Caco-2 (cell line): ENCODE measurements around the gene FGD2. TPM values are rescaled to one million over a fixed set of nuclear protein-coding genes. Genes with fewer than 3 reads are reported as not detected.
A peak's percentile ranks its signal among the peaks of the same experiment; 100 is the strongest.

ENCODE experiments used
- BruUV-seq: library from RNA; stranded (reverse); fragments of 400-500 nt; replicated peaks from 2 replicates; lab custom pipeline; 2021; lab: Mats Ljungman, UMichigan
- CTCF ChIA-PET: fragments of 300-600 bp; sonication (Branson Sonifier 250); formaldehyde crosslinking; loops from one replicate; lab custom pipeline; 2022; ENCODE audit warnings: antibody characterized with exemption; lab: Charles Lee
- POLR2A ChIA-PET: fragments of 300-600 bp; sonication (Branson Sonifier 250); formaldehyde crosslinking; loops from one replicate; lab custom pipeline; 2022; ENCODE audit warnings: antibody characterized with exemption; lab: Charles Lee
- DNase-seq, 2 experiments: peaks; one replicate each; pipeline versions ENCODE4 v3.0.0 to v3.0.0-alpha.2; 2020 to 2022
- H3K27me3 ChIP-seq: replicated peaks from 2 replicates; pipeline ENCODE4 v1.6.0; 2011; ENCODE audit warnings: low read length; ENCODE audit not compliant: control insufficient read depth, insufficient read depth
- H3K36me3 ChIP-seq: 2 replicates; pipeline ENCODE4 v1.5.1; 2011; ENCODE audit warnings: low read length; ENCODE audit not compliant: control insufficient read depth, insufficient read depth
- H3K4me1 ChIP-seq: fragments of 250-450 bp; sonication (Bioruptor Pico); 2 replicates; pipeline ENCODE4 v1.5.1; 2020; ENCODE audit warnings: mild to moderate bottlenecking
- H3K4me3 ChIP-seq: 2 replicates; pipeline ENCODE4 v1.5.1; 2011; ENCODE audit warnings: low read depth, mild to moderate bottlenecking, control low read depth, low read length
- H3K9me3 ChIP-seq: fragments of 250-450 bp; sonication (Bioruptor Pico); 2 replicates; pipeline ENCODE4 v1.5.1; 2020; ENCODE audit warnings: mild to moderate bottlenecking, moderate library complexity
- H3K27ac Mint-ChIP-seq: one replicate; pipeline ENCODE4 v1.8.0; 2022; ENCODE audit warnings: mixed read lengths; ENCODE audit not compliant: unreplicated experiment
- H3K27me3 Mint-ChIP-seq: one replicate; pipeline ENCODE4 v1.8.0; 2022; ENCODE audit warnings: mixed read lengths; ENCODE audit not compliant: insufficient read depth, unreplicated experiment
- H3K36me3 Mint-ChIP-seq: one replicate; pipeline ENCODE4 v1.8.0; 2022; ENCODE audit warnings: mild to moderate bottlenecking, mixed read lengths; ENCODE audit not compliant: insufficient read depth, unreplicated experiment
- H3K4me1 Mint-ChIP-seq: one replicate; pipeline ENCODE4 v1.8.0; 2022; ENCODE audit warnings: low read depth, mixed read lengths; ENCODE audit not compliant: unreplicated experiment
- H3K4me3 Mint-ChIP-seq: one replicate; pipeline ENCODE4 v1.8.0; 2022; ENCODE audit warnings: mild to moderate bottlenecking, moderate library complexity, mixed read lengths; ENCODE audit not compliant: unreplicated experiment
- H3K9me3 Mint-ChIP-seq: one replicate; pipeline ENCODE4 v1.8.0; 2022; ENCODE audit warnings: mixed read lengths; ENCODE audit not compliant: unreplicated experiment
- CTCF ChIP-seq, 2 experiments: fragments of 200-600 bp in 1 of 2; IDR thresholded peaks; 1 replicate in 1 of 2; 2 replicates in 1 of 2; pipeline versions ENCODE4 v1.5.1 to v1.8.0; 2011 to 2022; ENCODE audit warnings: antibody characterized with exemption in 1 of 2, control low read depth in 1 of 2, inconsistent platforms in 1 of 2, low read depth in 1 of 2, low read length in 1 of 2, mild to moderate bottlenecking in 1 of 2, moderate library complexity in 1 of 2; ENCODE audit not compliant: insufficient read depth in 1 of 2, severe bottlenecking in 1 of 2, unreplicated experiment in 1 of 2
- intact Hi-C: fragments of 100-400 bp; cut with micrococcal nuclease; formaldehyde crosslinking; loops from one replicate; pipeline ENCODE4 v1.10.0; 2022; ENCODE audit not compliant: unreplicated experiment
- total RNA-seq: library from RNA; stranded (reverse); gene quantifications from 2 replicates; pipeline ENCODE4 v1.2.3, GENCODE V29; 2022

Gene FGD2
- total RNA-seq, 1 experiment from 2014 or later, result not detected

GRCh38 chr6:36979347-36979742 is 26.1 kb upstream of the FGD2 start:
- H3K4me3 Mint-ChIP-seq, result no peak overlapping the region
- no peaks in the 10 kb centered on the region for H3K9me3 Mint-ChIP-seq
- Histone ChIP-seq H3K4me3 (no peak overlapping the region), H3K9me3 (no peaks in the 10 kb centered on the region), H3K27me3 (no peaks in the 10 kb centered on the region), H3K4me1 (peaks cover 1% of the 10 kb centered on the region; the same call in 1 of the 2 replicates), H3K36me3 (peaks cover 4% of the 10 kb centered on the region)
- peaks cover 49% of the 10 kb centered on the region for H3K36me3 Mint-ChIP-seq
- ChIA-PET CTCF (interaction anchor here (0.6 to 0.9 kb wide), 2 partner anchors 39 to 43 kb away, joined by 3 to 5 read pairs; no protein-coding TSS in a partner anchor), POLR2A (no interaction called here)
- DNase-seq, result no peak
- H3K27ac Mint-ChIP-seq, result no peak overlapping the region
- no peaks in the 10 kb centered on the region for H3K27me3 Mint-ChIP-seq
- no peaks in the 10 kb centered on the region for H3K4me1 Mint-ChIP-seq
- intact Hi-C loops, result loop anchor here (5.0 kb wide), 1 partner anchor 38 kb away; no protein-coding TSS in a partner anchor
- no peak for TF ChIP-seq CTCF (IDR thresholded peaks at IDR 0.05; ENCODE audit: insufficient read depth in 1 of 2, low read depth in 1 of 2, low read length in 1 of 2, severe bottlenecking in 1 of 2, unreplicated experiment in 1 of 2)
- no TSS peak for BruUV-seq

GRCh38 chr6:36980129-36980528 is 25.3 kb upstream of the FGD2 start:
- no peak for TF ChIP-seq CTCF (IDR thresholded peaks at IDR 0.05; ENCODE audit: insufficient read depth in 1 of 2, low read depth in 1 of 2, low read length in 1 of 2, severe bottlenecking in 1 of 2, unreplicated experiment in 1 of 2)
- peak overlapping the region; percentile 5 for H3K27ac Mint-ChIP-seq
- H3K4me1 Mint-ChIP-seq, result no peaks in the 10 kb centered on the region
- Histone ChIP-seq H3K27me3 (no peaks in the 10 kb centered on the region), H3K9me3 (no peaks in the 10 kb centered on the region), H3K4me3 (no peak overlapping the region), H3K36me3 (peaks cover 4% of the 10 kb centered on the region), H3K4me1 (peaks cover 6% of the 10 kb centered on the region; the same call in 1 of the 2 replicates)
- DNase-seq, result no peak
- ChIA-PET POLR2A (no interaction called here), CTCF (no interaction called here)
- no peak overlapping the region for H3K4me3 Mint-ChIP-seq
- no peaks in the 10 kb centered on the region for H3K9me3 Mint-ChIP-seq
- intact Hi-C loops, result no loop called here
- H3K36me3 Mint-ChIP-seq, result peaks cover 44% of the 10 kb centered on the region
- no peaks in the 10 kb centered on the region for H3K27me3 Mint-ChIP-seq
- no TSS peak for BruUV-seq

- no peaks in the 10 kb centered on the region for H3K4me1 Mint-ChIP-seq
- H3K9me3 ChIP-seq, result no peaks in the 10 kb centered on the region
- ChIA-PET POLR2A (no interaction called here), CTCF (interaction anchor here (2.2 kb wide), 1 partner anchor 37 kb away, joined by 7 read pairs; no protein-coding TSS in a partner anchor)
- H3K4me3 Mint-ChIP-seq, result no peak overlapping the region
- intact Hi-C loops, result no loop called here
- peaks cover 6% of the 10 kb centered on the region; the same call in 1 of the 2 replicates for H3K4me1 ChIP-seq
- H3K27ac Mint-ChIP-seq, result peak overlapping the region; percentile 9
- TF ChIP-seq CTCF (IDR thresholded peaks at IDR 0.05; ENCODE audit: insufficient read depth in 1 of 2, low read depth in 1 of 2, low read length in 1 of 2, severe bottlenecking in 1 of 2, unreplicated experiment in 1 of 2), result no peak
- DNase-seq, result no peak
- H3K9me3 Mint-ChIP-seq, result no peaks in the 10 kb centered on the region
- H3K27me3 ChIP-seq, result no peaks in the 10 kb centered on the region
- no peak overlapping the region for H3K4me3 ChIP-seq
- no TSS peak for BruUV-seq
- peaks cover 37% of the 10 kb centered on the region for H3K36me3 Mint-ChIP-seq
- peaks cover 4% of the 10 kb centered on the region for H3K36me3 ChIP-seq
- no peaks in the 10 kb centered on the region for H3K27me3 Mint-ChIP-seq
These were observed 24.4 kb upstream of the FGD2 start for GRCh38 chr6:36980876-36981619.
